D721Med (cell line): Measurements from ENCODE around the gene STIP1.

Experiments
- DNase-seq: peaks from one replicate; pipeline ENCODE4 v3.0.0; 2011; ENCODE audit warnings: low spot score; ENCODE audit not compliant: insufficient read length
- FAIRE-seq: peaks from 2 replicates; lab custom pipeline; 2011; peaks lifted over from hg19 to GRCh38; lab: Jason Lieb, UNC
- TF ChIP-seq, protein P1 (sequence below): IDR thresholded peaks from 2 replicates; pipeline ENCODE4 v1.5.1; 2012; ENCODE audit warnings: mild to moderate bottlenecking, control low read depth; ENCODE audit not compliant: insufficient read depth; ENCODE audit errors: missing control alignments

The STIP1 gene

GRCh38 chr11:64144587-64145472, 41.1 kb upstream of the STIP1 start:
- TF ChIP-seq, protein P1, sequence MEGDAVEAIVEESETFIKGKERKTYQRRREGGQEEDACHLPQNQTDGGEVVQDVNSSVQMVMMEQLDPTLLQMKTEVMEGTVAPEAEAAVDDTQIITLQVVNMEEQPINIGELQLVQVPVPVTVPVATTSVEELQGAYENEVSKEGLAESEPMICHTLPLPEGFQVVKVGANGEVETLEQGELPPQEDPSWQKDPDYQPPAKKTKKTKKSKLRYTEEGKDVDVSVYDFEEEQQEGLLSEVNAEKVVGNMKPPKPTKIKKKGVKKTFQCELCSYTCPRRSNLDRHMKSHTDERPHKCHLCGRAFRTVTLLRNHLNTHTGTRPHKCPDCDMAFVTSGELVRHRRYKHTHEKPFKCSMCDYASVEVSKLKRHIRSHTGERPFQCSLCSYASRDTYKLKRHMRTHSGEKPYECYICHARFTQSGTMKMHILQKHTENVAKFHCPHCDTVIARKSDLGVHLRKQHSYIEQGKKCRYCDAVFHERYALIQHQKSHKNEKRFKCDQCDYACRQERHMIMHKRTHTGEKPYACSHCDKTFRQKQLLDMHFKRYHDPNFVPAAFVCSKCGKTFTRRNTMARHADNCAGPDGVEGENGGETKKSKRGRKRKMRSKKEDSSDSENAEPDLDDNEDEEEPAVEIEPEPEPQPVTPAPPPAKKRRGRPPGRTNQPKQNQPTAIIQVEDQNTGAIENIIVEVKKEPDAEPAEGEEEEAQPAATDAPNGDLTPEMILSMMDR = no peak
- FAIRE-seq (no peak), DNase-seq (peak; percentile 83)

GRCh38 chr11:64146036-64146955, 39.7 kb upstream of the STIP1 start:
- TF ChIP-seq, protein P1 = peak; percentile 67
- no peak for DNase-seq
- FAIRE-seq = no peak

- TF ChIP-seq, protein P1 = peak; percentile 89
- FAIRE-seq = no peak
- DNase-seq = peak; percentile 73
Measured at GRCh38 chr11:64148226-64148916, 37.6 kb upstream of the STIP1 start.

DNA sequence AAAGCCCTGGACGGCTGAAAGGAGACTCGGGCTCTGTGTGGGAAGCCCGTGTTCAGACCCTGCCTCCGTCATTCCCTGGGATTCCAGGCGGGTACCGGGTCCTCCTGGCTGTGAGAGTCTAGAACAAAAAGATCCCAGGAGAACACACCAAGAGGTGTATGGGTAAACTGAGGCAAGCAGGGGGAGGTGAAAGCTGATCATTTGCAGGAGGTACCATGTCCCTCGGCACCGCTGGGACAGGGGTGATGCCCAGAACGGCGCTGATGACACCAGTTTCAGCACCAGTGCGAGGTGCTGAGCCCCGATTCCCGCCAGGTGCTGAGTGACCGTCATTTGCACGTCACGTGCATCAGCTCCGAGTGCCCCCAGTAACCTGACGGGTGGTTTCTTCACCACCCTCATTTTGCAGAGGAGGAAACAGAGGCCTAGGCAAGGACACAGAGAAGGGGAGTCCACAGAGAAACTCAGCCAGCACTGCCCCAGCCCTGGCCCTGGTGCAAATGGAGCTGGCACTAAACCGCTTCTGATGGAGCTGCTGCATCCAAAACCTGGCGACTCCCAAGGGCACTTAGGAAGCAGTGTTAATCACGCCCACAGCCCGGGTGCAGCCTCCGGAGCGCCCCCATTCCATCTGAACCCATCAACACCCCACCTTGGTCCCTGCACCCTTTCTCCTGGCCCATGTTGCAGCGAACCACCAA, 36.9 kb upstream of the STIP1 start:
- FAIRE-seq = no peak
- TF ChIP-seq, protein P1 = no peak
- DNase-seq = no peak

- FAIRE-seq = no peak
- TF ChIP-seq, protein P1 = no peak
- no peak for DNase-seq
Measured at GRCh38 chr11:64150051-64150450, 35.9 kb upstream of the STIP1 start.

DNA sequence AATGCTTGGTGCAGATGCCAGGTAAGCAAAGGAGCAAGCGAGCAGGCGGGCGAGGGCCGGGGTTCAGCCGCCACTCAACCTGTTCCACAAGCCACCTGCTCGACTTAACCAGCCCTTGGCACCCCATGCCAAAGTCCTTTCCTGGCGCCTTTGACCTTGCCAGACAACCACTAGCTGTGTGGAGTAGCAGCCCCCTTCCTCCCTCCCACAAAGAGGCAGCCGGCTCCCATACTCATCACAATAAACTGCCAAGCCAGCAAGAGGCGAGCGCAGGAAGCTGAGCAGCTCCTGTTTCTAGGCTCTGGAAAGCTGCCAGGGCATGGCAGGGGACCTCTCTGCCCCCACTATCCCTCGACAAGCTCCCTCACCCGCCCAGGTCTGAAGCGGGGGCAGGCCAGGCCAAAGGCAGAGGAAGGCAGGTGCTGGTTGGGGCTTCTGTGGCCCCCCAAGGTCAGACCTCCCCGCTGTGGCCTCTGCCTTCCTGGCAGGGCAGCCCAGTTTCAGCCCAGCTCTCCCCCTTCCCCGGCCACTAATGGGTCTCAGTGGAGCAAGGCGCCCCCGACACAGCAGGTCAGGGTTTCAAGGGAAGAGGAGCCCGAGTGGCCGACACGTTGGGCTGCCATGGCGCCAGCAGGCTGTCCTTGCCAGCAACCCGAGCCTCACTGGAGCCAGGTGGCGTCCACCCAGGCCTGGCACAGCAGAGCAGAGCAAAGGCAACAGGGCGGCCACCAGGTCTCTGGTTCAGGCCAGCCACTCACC, 35.3 kb upstream of the STIP1 start:
- FAIRE-seq (no peak), DNase-seq (no peak)
- TF ChIP-seq, protein P1 = no peak
